GM15510 (cell line): ENCODE data around the gene NOC4L.

Source experiments
- POLR2A ChIP-seq: IDR thresholded peaks from 3 replicates; pipeline ENCODE4 v1.6.1; 2011; ENCODE audit warnings: borderline replicate concordance; ENCODE audit not compliant: insufficient read length; ENCODE audit errors: extremely low read depth

The NOC4L gene

DNA sequence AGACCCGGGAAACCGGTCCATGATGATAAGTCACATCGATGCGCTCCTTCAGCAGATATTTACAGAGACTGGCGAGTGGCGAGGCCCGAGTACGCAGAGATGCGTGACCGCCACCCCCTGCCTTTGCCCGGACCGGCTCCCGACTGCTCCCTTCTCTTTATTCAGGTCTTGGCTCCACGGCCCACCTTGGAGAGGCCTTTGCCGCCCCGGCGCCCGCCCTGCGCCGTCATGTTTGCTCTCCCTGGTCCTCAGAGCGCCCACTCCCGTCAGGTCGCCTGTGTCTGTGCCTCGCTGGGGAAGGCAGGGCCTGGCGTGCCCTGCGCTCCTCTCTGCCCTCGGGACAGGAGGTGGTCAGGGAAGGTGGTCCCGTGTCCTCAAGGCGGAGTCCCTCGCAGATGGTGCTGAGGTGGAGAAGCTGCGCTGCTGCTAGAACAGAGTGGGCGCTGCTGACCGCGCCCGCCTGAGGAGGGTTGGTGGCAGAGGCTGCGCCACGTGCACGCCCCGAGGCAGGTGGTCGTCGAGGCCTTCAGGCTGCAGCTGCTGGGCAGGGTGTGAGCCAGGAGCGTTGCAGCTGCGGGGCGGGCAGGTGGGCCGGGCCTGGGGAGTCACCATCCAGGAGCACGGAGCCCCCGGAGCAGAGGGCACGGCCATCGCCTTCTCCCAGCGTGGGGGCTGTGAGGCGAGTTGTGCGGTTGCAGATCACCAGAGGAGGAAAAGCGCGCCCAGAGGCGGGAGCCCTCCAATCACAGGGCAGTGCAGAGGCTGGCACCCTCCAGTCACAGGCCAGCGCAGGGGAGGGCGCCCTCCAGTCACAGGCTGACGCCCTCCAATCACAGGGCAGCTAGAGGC lies 27.3 kb upstream of the NOC4L start:
- no peak for TF ChIP-seq POLR2A

DNA sequence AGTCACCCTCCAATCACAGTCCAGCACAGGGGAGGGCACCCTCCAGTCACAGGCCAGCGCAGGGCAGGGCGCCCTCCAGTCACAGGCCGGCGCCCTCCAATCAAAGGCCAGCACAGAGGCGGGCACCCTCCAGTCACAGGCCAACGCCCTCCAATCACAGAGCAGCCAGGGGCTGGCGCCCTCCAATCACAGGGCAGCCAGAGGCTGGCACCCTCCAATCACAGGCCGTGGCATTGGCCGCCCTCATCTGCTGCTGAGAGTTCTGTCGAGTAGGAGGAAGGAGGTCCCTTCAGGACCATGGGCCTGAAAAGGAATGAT lies 26.7 kb upstream of the NOC4L start:
- TF ChIP-seq POLR2A, result no peak

DNA sequence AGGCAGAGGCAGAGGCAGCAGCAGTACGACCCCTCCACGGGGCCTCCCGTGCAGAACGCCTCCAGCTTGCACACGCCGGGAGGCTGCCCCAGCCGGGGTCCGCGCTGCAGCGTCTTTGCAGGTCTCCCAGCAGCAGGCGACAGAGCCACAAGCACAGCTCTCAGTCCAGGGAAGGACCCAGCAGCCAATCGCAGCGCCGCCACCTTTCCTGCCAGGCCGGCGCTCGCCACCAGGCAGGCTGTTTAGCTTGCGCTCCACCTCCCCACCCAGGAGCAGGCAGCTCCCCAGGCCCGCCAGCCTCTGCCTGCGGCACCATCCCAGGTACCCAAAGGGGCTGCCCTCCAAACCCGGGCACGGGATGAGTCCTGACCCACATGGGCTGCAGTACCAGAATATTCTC lies 25.4 kb upstream of the NOC4L start:
- TF ChIP-seq POLR2A, result no peak

DNA sequence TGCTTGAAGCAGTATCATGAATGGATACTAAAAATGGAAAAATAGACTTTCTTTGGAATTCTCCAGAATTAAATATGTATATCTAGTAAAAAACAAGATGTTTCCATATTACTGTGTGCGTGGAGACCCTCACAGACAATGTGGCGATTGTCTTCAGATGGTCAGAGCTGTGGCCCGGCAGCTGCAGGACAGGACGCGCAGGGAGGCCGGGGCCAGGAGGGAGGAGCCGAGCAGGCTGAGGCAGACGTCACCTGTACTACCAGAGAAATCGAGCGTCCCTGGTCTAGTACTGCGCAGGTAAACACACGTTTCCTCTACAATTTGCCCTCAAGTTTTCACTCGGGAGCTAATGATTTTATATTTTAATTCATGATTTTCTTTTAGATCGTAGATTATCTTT lies 23.0 kb upstream of the NOC4L start:
- TF ChIP-seq POLR2A, result no peak

DNA sequence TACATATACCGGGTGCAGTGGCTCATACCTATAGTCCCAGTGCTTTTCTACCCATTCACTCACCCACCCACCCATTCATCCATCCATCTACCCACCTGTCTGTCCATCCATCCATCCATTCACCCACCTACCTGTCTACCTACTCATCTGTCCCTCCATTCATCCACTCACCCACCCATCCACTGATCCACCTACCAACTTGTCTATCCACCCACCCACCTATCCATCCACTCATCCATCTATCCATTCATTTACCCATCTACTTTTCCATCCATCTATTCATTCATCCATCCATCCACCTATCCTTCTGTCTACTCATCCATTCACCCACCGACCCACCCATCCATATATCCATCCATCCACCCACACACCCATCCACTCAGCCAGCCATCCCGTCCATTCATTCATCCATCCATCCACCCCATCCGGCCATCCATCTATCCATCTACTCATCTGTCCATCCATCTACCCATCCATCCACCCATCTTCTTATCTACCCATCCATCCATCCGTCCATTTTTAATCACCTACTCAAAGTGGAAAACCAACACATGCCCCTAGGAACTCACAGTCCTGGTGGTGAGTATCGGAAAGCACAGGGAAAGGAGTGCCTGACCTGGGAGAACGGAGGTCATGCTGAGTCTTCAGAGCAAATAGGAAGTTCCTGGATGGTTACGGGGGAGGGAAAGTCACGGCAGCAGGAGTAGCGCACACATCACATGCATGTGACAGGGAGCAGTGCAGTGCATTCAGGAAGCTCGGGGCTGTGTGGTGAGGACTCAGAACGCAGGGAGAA lies 20.1 kb upstream of the NOC4L start:
- TF ChIP-seq POLR2A, result no peak

DNA sequence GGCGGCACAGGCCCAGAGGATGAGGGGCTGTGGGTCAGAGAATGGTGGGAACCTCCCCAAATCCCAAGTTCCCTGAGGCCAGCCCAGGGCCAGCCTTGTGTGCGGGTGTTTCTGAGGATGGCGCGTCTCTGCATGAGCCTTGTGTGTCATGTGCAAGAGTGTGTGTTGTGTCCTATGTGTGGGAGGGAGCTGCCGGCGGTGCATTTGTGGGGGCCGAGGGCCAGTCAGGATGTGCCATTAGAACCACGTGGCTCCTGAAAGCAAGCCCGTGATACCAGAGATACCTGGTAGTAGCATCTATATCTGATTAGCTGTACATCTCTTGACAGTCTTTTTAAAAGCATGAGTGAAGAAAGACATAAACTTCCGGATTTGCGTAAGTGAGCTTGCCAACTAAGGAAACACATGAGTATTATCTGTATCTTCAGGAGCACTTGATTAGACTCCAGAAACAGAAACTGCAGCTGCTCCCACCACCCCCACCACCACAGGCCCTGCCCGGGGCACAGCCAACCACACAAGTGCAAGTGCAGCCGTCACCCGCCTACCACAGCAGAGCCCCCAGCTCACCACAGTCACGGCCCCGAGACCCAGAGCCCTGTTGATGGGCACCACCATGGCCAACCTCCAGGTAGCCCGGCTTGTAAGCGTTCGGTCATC lies 19.4 kb upstream of the NOC4L start:
- no peak for TF ChIP-seq POLR2A

DNA sequence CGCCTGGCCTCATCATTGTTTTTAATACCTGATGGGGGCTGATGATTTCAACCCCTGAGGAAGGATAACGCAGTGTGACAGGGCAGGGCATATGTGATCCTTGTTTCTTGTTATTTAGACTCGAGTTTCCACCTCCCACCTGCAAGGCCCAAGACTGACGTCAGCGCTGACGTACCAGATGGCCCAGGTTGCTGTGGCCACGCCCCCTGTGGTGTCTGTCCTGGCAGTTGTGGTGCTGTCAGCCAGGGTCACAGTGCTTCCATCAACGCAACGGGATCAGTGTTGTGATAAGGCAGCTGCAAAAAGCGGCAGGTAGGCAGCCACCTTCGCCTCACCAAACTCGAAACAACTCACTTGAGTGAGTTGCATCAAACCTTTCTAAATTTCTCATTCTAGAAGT lies 18.5 kb upstream of the NOC4L start:
- TF ChIP-seq POLR2A, result no peak

DNA sequence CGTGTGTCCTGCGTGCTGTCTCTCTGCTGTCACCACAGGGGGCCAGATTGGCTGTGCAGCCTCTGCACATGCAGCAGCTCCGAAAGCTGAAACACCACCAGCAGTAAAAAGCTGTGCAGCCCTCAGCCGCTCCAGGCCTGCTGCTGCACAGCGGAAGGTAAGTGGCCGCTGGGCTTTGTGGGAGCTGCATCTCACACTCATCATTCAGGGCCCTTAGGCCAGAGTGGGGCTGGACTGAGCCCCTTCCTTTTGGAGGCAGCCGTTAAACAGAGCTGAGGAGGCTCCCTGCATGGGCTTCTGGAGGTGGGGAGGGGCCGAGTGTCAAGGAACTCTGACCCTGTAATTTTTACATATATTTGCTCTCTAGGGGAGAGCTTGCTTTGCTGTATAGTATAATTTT lies 17.2 kb upstream of the NOC4L start:
- no peak for TF ChIP-seq POLR2A

DNA sequence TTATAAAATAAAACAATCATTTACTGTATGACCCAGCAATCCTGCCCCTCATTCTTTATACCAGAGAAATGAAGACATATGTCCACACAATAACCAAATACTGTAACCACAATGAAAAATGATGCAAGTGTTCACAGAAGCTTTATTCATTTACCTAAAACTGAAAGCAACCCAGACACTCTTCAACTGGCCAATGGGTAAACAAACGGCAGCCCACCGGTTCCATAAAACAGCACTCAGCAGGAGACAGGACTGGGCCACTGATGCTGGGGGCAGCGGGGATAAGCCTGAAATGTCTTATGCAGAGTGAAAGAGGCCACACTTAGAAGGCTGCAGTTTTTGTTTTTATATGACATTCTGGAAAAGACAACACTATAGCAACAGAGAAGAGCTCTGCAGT lies 15.2 kb upstream of the NOC4L start:
- no peak for TF ChIP-seq POLR2A

DNA sequence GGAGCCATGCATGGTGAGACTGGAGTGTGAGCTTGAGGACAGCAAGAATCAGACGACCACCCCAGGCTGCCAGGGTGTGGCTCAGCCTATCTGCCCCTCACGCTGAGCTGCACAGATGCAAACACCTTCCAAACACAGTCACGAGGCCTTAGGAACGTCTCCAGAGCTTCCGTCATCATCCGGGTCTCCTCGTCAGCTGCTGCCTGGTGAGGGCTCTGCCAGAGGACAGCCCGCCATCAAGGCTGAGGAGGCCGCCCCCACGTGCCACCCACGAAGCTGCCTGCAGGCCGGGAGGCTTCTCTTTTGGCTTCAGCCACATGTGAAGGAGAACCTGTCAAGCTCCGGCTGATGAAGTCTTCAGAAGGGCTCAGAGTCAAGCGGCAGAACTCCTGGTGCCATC lies 13.6 kb upstream of the NOC4L start:
- TF ChIP-seq POLR2A, result no peak

DNA sequence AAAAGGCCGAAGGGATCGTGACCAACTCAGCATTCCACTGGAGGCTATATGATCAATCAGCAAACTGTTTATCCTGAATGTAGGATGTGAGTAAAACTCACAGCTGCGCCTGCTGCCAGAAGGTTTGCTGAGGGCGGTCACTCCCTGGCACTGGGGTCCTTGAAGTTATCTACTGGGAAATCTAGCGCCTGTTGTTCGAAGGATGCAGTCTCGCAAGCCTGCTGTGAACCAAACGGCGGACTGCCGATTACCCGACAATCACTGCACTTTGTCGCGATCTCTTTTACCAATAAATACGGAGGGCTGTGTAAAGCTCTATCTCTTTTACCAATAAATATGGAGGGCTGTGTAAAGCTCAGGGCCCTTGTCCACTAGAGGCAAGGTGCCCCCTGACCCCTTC lies 13.0 kb upstream of the NOC4L start:
- TF ChIP-seq POLR2A, result no peak

DNA sequence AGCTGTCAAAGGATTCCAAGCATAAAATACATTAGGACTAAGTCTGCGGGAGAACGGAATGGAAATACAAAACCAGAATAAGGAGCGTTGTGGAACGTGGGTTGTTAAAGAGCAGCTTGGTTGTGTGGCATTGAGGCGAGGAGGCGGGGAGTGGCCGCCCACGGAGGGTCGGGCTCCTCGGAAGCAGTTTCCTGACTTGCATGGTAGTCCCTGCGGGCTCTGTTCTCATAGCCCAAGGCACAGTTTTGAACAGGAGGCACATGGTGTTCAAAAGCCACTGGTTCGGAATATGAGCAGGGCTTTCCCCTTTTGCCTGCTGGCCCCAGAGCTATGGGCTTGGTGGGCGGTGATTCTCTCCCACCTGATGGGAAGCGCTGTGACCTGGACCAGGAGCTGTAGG lies 12.3 kb upstream of the NOC4L start:
- no peak for TF ChIP-seq POLR2A

DNA sequence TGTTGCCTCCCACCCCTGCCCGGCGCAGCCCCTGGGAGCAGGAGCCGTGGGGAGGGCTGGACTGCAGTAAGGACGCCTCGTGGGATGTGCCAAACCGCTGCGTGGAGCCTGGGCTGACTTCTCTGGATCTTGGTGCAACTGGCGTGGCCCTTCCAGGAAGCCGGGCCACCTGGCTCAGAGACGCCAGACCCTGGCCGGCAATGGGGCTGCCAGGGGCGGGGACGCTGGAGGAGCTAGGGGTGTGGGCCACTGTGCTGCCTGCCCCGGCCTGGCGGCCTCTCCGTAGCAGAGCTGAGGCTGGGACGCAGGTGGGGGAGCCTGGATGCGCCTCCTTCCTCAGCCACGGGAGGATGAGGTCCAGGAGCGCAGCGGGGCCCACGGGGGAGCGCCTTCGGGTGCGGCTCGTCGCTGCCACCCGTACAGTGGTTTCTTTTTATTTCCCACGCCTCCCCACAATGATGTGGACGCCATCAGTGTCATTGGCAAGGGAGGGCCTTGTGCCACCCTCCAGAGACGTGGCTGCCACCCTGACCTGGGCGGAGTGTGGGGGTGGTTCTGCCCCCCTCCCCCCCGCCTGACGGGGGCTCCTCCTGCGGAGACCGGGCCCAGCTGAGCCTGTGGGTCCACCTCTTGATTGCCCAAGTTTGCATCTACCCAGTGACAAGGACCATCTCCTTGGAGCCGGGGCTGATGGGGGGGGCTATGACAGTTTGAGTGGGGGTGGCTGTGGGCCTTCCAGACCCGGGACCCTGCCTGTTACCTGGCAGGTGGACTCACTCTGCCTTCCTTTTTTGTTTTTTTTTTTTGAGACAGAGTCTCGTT lies 11.4 kb upstream of the NOC4L start:
- no peak for TF ChIP-seq POLR2A

DNA sequence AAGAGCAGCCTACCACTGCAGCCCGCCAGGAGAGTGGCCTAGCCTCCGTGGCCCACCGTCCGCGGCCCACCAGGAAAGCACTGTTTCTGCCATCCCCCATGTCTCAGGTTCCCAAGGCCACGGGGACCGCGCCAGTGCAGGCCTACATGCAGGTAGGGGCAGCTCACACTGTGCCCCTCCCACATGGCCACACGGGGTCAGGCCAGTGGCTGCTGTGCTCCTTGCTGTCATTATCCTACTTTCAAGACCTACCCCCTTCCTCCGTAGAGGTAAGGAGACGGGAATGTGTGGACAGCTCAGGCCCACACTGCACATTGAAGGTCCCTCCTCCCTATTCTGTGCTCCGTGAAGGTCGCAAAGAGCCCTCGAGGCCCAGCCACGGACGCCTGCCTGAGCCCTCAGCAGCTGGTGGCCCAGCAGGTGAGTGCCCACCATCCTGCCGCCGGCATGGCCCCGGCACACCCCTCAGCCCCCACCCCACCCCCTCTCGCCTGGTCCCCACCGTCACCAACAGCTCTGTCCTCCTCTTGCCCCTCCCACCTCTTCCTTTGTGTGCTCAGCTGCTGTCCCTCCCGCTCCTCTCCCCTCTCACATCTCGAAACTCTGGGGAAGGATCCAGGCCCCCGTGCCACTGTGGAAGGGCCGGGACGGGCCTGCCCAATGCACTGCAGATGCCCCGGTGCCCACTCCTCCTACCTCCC lies 10.2 kb upstream of the NOC4L start:
- TF ChIP-seq POLR2A, result no peak
